Osteoblast (primary cell): ENCODE results near the gene NR5A2. TPM values are rescaled to one million over a fixed set of nuclear protein-coding genes. Genes with fewer than 3 reads are reported as not detected.

Experiments used
- DNase-seq: peaks from one replicate; pipeline ENCODE4 v3.0.0; 2011; ENCODE audit warnings: low spot score, mixed read lengths; ENCODE audit not compliant: insufficient read length; ENCODE audit errors: missing footprints
- H2AFZ ChIP-seq: 2 replicates; pipeline ENCODE4 v1.6.0; 2011; ENCODE audit warnings: mild to moderate bottlenecking, low read length
- H3K27ac ChIP-seq: 2 replicates; pipeline ENCODE4 v1.5.1; 2011; ENCODE audit warnings: mild to moderate bottlenecking, low read depth, low read length, moderate library complexity
- H3K27me3 ChIP-seq: 2 replicates; pipeline ENCODE4 v1.6.0; 2012; ENCODE audit warnings: mild to moderate bottlenecking, control low read depth, inconsistent platforms, low read length, moderate library complexity; ENCODE audit not compliant: insufficient read depth
- H3K36me3 ChIP-seq: 2 replicates; pipeline ENCODE4 v1.5.1; 2011; ENCODE audit warnings: mild to moderate bottlenecking, low read length, control low read depth, moderate library complexity; ENCODE audit not compliant: insufficient read depth
- H3K4me1 ChIP-seq: 2 replicates; pipeline ENCODE4 v1.5.1; 2011; ENCODE audit warnings: mild to moderate bottlenecking, low read length, control low read depth, moderate library complexity; ENCODE audit not compliant: insufficient read depth
- H3K4me2 ChIP-seq: 2 replicates; pipeline ENCODE4 v1.6.0; 2011; ENCODE audit warnings: mild to moderate bottlenecking, low read length; ENCODE audit not compliant: insufficient read depth
- H3K4me3 ChIP-seq: fragments of 200-600 bp; sonication (generic); 3 replicates; pipeline ENCODE4 v1.5.1; 2012; ENCODE audit warnings: mild to moderate bottlenecking, low read length, inconsistent platforms; ENCODE audit not compliant: insufficient read depth
- H3K79me2 ChIP-seq: 2 replicates; pipeline ENCODE4 v1.6.0; 2012; ENCODE audit warnings: mild to moderate bottlenecking, low read length, control low read depth, inconsistent platforms; ENCODE audit not compliant: insufficient read depth
- H3K9me3 ChIP-seq: 2 replicates; pipeline ENCODE4 v1.5.1; 2011; ENCODE audit warnings: low read depth, low read length, control low read depth
- H4K20me1 ChIP-seq: 2 replicates; pipeline ENCODE4 v1.6.0; 2012; ENCODE audit warnings: mild to moderate bottlenecking, low read length, control low read depth; ENCODE audit not compliant: insufficient read depth
- total RNA-seq: library from RNA; depleted of rRNA; stranded (reverse); fragments of >200 nt; gene quantifications from 2 replicates; pipeline ENCODE4 v1.2.3, GENCODE V29; 2012
- TF ChIP-seq, protein P1 (sequence below): IDR thresholded peaks from 2 replicates; pipeline ENCODE4 v1.5.1; 2011; ENCODE audit warnings: mild to moderate bottlenecking, low read depth, low read length, moderate library complexity; ENCODE audit errors: extremely low read depth

NR5A2 gene
- total RNA-seq = not detected in 2 replicates

DNA sequence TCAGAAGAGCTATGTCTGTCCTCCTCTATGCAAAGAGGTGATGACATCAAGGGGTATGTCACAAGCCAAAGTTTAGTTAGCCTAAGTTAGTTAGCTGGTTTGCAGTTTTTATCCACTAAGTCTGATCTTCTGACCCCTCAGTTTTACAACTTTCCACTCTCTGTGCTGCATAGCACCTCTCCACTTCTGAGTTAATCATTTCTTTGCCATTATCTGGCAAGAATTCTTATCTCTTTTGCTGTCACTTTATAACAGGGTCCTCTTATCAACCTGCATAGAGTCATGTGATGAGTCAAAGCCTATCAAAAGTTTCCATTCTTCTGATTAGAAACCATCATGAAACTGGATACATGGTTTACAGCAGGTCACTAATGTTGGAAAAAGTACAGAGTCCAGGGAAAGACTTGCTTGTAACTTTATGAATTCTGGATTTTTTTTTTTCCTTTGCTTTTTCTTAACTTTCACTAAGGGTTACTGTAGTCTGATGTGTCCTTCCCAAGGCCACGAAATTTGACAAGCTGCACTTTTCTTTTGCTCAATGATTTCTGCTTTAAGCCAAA, at the start of gene NR5A2:
Gene NR5A2, plus strand, starts transcription at position 447 of the 560 bp plus-strand sequence. CDS start 138 bp downstream, outside the sequence.
- Histone ChIP-seq H3K4me1 (peaks cover 3% of the 10 kb centered on the region), H4K20me1 (no peaks in the 10 kb centered on the region), H3K27ac (no peak within 1 kb of the TSS), H3K79me2 (no peaks in the 10 kb centered on the region), H3K27me3 (peaks cover 56% of the 10 kb centered on the region), H3K4me2 (peak within 1 kb of the TSS; percentile 61), H3K36me3 (no peaks in the 10 kb centered on the region), H3K9me3 (no peaks in the 10 kb centered on the region), H3K4me3 (no peak within 1 kb of the TSS), H2AFZ (no peak within 1 kb of the TSS)
- no peak for DNase-seq
- TF ChIP-seq, protein P1, sequence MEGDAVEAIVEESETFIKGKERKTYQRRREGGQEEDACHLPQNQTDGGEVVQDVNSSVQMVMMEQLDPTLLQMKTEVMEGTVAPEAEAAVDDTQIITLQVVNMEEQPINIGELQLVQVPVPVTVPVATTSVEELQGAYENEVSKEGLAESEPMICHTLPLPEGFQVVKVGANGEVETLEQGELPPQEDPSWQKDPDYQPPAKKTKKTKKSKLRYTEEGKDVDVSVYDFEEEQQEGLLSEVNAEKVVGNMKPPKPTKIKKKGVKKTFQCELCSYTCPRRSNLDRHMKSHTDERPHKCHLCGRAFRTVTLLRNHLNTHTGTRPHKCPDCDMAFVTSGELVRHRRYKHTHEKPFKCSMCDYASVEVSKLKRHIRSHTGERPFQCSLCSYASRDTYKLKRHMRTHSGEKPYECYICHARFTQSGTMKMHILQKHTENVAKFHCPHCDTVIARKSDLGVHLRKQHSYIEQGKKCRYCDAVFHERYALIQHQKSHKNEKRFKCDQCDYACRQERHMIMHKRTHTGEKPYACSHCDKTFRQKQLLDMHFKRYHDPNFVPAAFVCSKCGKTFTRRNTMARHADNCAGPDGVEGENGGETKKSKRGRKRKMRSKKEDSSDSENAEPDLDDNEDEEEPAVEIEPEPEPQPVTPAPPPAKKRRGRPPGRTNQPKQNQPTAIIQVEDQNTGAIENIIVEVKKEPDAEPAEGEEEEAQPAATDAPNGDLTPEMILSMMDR = no peak

DNA sequence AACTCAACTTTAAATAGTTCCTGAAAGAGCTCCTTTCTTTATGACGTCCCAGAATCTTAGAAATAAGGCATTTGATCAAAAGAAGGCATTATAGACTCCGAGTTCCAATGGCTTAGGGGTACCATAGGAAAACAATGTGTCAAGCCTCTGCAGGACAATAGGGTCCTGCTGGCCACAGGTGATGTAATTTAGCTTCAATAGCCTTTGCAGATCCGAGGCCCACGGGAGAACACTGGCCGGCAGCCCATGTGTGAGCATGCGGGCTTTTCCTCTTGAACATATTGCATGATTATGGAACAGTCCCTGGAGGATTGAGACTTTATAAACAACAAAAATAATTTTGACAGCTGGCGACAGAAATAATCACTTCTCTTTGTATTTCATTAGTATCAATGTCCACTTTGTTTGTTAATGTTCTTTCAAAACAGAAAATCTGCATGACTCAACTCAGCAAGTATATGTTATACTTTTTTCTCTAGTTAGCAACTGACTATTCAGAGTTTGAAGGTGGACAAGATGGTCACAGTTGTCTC, 49.0 kb upstream of the NR5A2 start:
- H3K36me3 ChIP-seq = no peaks in the 10 kb centered on the region
- no peaks in the 10 kb centered on the region for H4K20me1 ChIP-seq
- DNase-seq = no peak
- H3K4me3 ChIP-seq = no peak overlapping the region
- no peak overlapping the region for H3K27ac ChIP-seq
- H3K79me2 ChIP-seq = no peaks in the 10 kb centered on the region
- TF ChIP-seq, protein P1 = no peak
- no peaks in the 10 kb centered on the region for H3K9me3 ChIP-seq
- no peaks in the 10 kb centered on the region for H3K4me1 ChIP-seq
- no peak overlapping the region for H2AFZ ChIP-seq
- H3K4me2 ChIP-seq = no peak overlapping the region
- H3K27me3 ChIP-seq = no peaks in the 10 kb centered on the region

DNA sequence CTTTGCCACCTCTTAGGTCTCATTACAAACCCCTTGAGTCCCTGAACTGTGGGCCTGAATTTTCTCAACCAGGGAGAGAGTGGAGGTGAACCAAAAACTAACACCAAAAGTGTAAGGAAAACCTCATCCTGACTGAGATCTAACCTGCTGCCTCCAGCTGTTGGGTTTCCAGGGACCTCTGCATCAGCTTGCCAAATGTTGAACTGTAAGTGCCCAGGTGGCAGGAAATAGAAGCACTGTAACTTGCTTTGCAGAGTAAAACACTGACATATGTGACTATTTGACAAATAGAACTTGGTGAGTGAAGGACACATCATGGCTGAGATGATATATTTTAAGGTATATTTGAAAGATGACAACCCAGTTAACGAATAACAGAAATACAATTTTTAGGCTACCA, 48.4 kb upstream of the NR5A2 start:
- Histone ChIP-seq H3K4me2 (no peak overlapping the region), H3K27ac (no peak overlapping the region), H3K9me3 (no peaks in the 10 kb centered on the region), H3K27me3 (no peaks in the 10 kb centered on the region), H3K36me3 (no peaks in the 10 kb centered on the region), H4K20me1 (no peaks in the 10 kb centered on the region), H3K79me2 (no peaks in the 10 kb centered on the region), H3K4me1 (no peaks in the 10 kb centered on the region), H2AFZ (no peak overlapping the region), H3K4me3 (no peak overlapping the region)
- TF ChIP-seq, protein P1 = no peak
- DNase-seq = no peak

DNA sequence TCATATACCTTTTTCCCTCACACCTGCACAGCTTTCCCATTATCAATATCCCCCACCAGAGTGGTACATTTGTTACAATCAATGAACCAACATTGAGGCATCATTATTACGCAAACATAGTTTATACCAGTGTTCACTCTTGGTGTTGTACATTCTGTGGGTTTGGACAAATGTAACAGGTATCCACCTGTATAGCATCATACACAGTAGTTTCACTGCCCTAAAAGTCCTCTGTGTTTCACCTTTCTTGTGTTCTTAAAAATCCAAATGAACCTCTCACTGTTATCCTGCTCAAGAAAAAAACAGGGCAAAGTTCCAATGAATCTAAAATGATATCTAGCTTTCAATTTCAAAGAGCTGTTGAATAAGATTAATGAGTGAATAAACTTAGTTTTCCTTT, 45.9 kb upstream of the NR5A2 start:
- no peak overlapping the region for H3K4me3 ChIP-seq
- no peak overlapping the region for H3K27ac ChIP-seq
- no peak overlapping the region for H2AFZ ChIP-seq
- H3K27me3 ChIP-seq = no peaks in the 10 kb centered on the region
- no peaks in the 10 kb centered on the region for H3K79me2 ChIP-seq
- H3K9me3 ChIP-seq = no peaks in the 10 kb centered on the region
- no peaks in the 10 kb centered on the region for H3K4me1 ChIP-seq
- H3K4me2 ChIP-seq = no peak overlapping the region
- no peak for DNase-seq
- no peaks in the 10 kb centered on the region for H3K36me3 ChIP-seq
- TF ChIP-seq, protein P1 = no peak
- H4K20me1 ChIP-seq = no peaks in the 10 kb centered on the region
